GM21825 (cell line): ENCODE data around the gene IFI6.
"Not testable (repeated sequence)": the region's sequence is repeated elsewhere in the genome, so short reads cannot be mapped to it uniquely, and the experiment has no call there.

Source experiments
- ATAC-seq: cut with Tn5 transposase; IDR thresholded peaks from one replicate; pipeline ENCODE4 v1.9.1; 2021; ENCODE audit warnings: mild to moderate bottlenecking, moderate library complexity; ENCODE audit not compliant: unreplicated experiment

The IFI6 gene

GRCh38 chr1:27652111-27652864, 19.7 kb downstream of the IFI6 start:
- no peak for ATAC-seq

- ATAC-seq, result no peak
Observed at GRCh38 chr1:27650539-27651175, 21.3 kb downstream of the IFI6 start.

- ATAC-seq, result no peak
Observed at GRCh38 chr1:27650171-27650538, 21.8 kb downstream of the IFI6 start.

- ATAC-seq, result no peak
Observed at GRCh38 chr1:27649306-27649635, 22.7 kb downstream of the IFI6 start.

- no peak for ATAC-seq
Observed at GRCh38 chr1:27648602-27649305, 23.2 kb downstream of the IFI6 start.

- ATAC-seq, result no peak
Observed at GRCh38 chr1:27647328-27647727, 24.7 kb downstream of the IFI6 start.

- no peak for ATAC-seq
Observed at GRCh38 chr1:27646676-27647075, 25.3 kb downstream of the IFI6 start.

GRCh38 chr1:27645071-27645415, 26.9 kb downstream of the IFI6 start:
- ATAC-seq, result no peak

GRCh38 chr1:27644369-27645070, 27.5 kb downstream of the IFI6 start:
- ATAC-seq, result no peak

- no peak for ATAC-seq
Observed at GRCh38 chr1:27643600-27644368, 28.2 kb downstream of the IFI6 start.

- ATAC-seq, result not testable (repeated sequence)
Observed at GRCh38 chr1:27640514-27640913, 31.5 kb downstream of the IFI6 start.

GRCh38 chr1:27638805-27639204, 33.2 kb downstream of the IFI6 start:
- no peak for ATAC-seq

GRCh38 chr1:27638047-27638734, 33.8 kb downstream of the IFI6 start:
- ATAC-seq, result no peak

- ATAC-seq, result no peak
Observed at GRCh38 chr1:27635396-27636142, 36.4 kb downstream of the IFI6 start.

- no peak for ATAC-seq
Observed at GRCh38 chr1:27634985-27635367, 37.0 kb downstream of the IFI6 start, which contains the start of gene FGR. TSS of gene FGR (minus strand) at chr1:27635185. CDS start at chr1:27623916, 11,269 bp downstream.

GRCh38 chr1:27634177-27634984, 37.6 kb downstream of the IFI6 start:
- ATAC-seq, result no peak

GRCh38 chr1:27633640-27634176, 38.3 kb downstream of the IFI6 start:
- ATAC-seq, result no peak

GRCh38 chr1:27633298-27633610, 38.7 kb downstream of the IFI6 start:
- ATAC-seq, result no peak
